Measurements from ENCODE around the gene DSCAML1.
"Not testable (repeated sequence)": the region's sequence is repeated elsewhere in the genome, so short reads cannot be mapped to it uniquely, and the experiment has no call there.

DSCAML1 gene

GRCh38 chr11:117458275-117459122 is 338.5 kb downstream of the DSCAML1 start:
- FAIRE-seq, result no peak

DNA sequence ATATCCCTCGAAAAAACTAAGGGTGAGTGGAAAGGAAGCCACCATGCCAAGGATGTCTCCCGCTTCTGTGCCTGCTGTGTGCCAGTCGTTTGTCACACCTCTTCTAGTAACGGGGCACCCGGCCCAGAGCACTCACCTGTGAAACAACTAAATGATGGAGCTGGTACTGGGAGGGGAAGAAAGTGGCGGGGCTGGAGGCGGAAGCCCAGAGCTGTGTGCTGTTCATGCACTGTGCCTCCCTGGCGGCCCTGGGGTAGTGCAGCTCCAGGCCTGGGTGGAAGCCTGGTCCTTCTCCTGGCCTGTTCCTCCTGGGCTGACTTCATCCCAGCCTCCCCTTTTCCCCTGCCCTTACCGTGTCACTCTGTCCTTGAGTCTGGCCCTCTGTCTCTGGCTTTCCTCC is 339.2 kb downstream of the DSCAML1 start:
- FAIRE-seq, result no peak

DNA sequence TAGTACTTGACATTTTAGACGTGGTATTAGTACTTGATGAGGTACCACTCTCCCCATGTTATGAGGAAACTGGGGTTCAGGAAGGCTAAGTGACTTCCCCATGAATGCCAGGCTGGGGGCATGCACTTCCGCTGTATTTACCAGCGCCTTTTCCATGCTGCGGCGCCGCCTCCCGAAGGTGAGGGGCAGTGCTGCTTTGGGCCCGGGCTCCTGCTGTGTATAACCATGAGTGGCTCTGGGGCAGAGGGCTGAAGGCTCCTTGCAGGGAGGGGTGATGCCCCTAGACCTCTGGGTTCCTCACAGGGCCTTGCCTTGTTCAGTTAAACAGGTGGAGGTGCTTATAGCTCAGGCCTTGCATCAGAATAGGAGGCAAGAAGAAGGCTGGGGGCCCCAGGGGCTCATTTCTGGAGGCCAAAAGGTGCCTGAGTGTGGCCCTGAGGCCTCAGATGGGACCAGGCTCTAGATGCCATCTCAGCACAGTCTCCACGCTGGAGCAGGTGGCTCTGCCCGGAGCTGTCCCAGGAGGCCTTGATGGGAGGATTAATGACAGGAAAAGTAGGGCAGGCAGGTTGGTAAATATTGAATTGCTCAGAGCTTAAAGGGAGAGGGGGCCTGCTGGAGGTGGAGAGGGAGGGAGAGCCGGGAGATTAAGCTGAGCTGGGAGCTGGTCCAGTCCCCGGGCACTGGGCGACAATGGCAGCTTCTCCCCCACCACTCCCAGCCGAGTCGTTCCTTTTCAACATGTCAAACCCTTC is 339.8 kb downstream of the DSCAML1 start:
- no peak for FAIRE-seq

DNA sequence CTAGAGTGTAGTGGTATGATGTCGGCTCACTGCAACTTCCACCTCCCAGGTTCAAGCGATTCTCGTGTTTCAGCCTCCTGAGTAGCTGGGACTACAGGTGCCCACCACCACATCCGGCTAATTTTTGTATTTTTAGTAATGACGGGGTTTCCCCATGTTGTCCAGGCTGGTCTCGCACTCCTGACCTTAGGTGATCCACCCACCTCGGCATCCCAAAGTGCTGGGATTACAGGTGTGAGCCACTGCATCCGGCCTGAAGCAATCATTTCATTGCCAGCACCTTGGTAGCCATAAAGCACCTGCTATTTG is 340.3 kb downstream of the DSCAML1 start:
- not testable (repeated sequence) for FAIRE-seq

DNA sequence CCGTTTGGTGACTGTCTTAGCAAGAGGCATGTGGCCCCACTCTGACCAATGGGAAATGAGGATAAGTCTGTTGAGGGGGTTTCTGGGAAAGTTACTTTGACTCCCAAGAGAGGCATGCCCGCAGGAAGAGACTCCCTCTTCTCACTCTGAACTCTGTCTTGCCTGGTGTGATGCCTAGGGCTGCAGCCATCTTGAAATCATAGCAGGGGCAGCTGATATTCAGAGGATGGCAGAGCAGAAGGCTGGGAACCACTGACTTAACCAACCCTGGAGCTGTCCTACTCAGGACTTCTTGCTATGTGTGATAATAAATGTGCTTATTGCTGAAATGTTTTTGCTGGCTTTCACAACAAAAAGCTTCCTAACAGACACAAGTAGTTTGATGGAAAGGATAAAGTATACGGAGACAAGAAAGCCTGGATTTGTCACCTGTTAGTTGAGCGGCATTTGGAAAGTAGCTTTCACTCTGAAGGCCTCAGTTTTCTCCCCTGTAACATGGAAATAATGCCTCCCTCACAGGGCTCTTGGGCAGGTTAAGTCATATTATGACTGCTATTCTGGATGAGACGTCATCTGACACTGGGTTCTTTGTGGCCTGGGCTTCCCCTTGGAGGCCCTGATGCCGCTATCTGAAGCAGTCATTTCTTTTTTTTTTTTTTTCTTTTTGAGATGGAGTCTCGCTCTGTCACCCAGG is 340.8 kb downstream of the DSCAML1 start:
- FAIRE-seq, result no peak

DNA sequence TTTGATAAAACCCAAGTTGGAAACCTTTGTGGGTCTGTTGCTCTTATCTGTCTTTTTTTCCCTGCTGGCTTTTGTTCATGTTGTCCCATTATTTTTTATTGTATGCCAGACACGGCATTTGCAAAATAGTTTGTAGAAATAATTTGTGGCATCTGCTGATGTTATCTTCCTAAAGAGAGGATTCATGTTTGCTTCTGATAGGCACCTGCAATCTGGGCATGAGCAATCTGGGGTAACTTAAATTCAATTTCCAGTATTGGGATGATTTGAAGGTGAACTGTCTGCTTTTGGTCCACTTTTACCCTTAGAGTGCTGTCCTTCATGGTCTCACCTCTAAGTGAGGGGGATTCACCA is 342.5 kb downstream of the DSCAML1 start:
- no peak for FAIRE-seq

- FAIRE-seq, result no peak
Measured at GRCh38 chr11:117453886-117454563, 343.0 kb downstream of the DSCAML1 start.

- no peak for FAIRE-seq
Measured at GRCh38 chr11:117449111-117449693, 347.8 kb downstream of the DSCAML1 start.

DNA sequence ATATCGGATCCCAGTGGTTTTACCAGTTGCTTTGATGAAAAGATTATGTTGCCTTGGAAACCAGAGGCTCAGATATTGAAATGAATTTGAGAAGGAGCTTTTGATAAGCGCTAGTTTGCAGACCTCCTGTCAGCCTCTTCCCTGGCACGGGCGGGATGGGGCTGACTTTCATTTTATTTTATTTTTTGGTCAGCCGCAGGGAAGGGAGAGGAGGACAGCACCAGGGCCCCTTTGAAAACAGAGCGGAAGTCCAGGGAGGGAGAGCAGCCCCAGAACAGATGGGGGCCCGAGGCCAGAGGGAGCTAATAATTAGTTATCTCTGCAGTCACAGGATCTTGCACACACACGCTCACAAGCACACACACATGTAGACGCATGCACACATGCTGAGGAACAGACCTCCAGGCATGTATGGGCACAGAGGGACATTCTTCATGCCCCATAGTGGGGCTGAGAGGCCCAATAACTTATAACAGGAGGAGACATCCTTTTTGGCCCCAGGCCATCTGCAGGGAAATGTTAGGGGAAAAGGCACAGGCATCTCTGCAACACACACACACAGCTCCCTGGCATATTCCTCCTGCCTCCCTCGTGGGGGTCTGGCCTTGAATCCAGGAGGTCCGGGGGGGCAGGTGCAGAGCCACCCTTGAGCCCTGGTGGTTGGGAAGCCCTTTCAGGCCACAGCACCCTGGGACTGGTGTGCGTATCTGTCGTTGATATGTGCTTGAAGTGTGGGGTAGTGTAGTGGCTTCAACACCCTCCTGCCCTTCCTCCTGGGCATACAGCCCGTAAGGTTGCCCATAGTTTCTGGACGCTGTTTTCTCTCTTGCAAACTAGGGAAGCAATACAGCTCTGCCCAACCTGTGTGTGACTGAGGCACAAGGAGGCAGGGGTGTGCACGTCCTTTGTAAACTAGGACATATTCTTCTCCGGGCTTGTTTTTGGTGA is 352.0 kb downstream of the DSCAML1 start:
- no peak for FAIRE-seq

DNA sequence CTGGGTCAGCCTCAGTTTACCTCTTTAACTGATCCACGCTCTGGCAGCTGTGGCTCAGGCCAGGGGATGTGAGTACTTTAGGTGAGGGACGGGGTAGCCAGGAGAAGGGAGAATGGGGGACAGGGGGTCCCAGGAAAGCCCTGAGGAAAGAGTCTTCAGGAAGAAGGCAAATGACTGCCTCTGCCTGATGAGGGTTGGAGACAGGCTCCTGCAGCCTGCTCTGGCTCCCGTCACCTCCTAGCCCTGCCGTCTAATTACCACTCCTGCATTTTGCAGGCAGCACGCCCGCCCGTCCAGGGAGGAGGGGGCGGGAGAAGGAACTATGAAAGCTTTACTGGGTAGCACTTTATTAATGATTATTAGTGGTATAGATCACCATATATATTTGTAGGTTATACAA is 352.8 kb downstream of the DSCAML1 start:
- no peak for FAIRE-seq

DNA sequence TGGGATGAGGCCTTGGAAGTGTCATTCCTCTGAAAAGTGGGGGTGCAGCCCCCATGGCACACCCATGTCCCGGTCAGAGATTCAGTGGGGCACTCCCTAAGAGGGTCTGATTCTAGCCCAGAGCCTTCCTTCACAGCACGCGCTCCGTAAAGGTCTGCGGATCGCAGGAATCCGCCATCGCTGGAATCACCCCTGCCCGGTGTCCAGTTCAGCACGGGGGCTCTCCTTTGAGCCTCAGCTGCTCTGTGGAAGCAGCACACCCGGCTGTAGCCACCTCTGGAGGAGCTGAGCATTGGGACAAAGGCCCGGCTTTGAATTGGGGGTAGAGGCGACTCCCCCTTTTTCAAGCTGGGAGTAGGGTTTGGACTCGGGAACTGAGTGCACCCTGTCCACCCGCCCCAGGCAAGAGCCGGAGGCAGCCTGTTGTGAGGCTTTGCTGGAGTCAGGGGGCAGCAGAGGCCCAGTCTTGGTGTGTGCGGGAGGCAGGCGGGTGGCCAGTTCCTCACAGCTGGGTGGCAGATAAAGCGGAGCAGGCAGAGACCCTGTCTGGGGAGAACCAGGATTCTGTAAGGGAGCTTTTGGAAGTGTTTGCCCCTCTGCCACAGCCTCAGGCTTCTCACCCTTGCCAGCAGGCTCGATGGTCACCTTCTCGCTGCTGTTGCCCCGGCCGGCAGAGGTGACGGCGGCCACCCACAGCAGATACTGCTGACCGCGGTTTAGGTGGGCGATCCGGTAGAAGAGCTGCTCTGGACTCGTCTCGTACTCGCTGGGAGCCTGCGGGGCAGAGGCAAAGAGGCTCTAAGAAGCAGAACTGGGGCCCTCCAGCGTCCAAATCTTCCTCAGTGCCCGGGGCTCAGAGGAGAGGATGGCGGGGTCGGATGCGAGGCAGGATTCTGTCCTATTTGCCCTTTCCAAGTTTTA is 353.5 kb downstream of the DSCAML1 start:
- FAIRE-seq, result no peak

DNA sequence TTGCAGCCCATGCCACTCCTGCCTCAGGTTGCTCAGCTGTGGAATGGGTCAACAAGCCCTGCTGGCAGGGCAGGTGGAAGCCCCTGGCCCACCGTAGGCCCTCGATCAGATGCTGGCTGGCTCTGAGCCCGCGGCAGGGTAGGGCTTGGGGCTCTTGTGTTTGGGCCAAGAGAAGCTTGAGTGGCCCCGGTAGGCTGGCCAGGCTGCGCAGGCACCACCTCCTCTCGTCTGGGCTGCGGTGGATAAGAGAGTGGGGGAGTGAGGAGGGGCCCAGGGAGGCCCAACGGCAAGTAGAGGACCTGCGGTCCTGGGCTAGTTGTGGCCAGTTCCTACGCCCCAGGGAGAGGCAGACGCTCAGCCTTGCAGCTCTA is 354.2 kb downstream of the DSCAML1 start:
- FAIRE-seq, result no peak

GRCh38 chr11:117442049-117442868 is 354.8 kb downstream of the DSCAML1 start:
- no peak for FAIRE-seq

DNA sequence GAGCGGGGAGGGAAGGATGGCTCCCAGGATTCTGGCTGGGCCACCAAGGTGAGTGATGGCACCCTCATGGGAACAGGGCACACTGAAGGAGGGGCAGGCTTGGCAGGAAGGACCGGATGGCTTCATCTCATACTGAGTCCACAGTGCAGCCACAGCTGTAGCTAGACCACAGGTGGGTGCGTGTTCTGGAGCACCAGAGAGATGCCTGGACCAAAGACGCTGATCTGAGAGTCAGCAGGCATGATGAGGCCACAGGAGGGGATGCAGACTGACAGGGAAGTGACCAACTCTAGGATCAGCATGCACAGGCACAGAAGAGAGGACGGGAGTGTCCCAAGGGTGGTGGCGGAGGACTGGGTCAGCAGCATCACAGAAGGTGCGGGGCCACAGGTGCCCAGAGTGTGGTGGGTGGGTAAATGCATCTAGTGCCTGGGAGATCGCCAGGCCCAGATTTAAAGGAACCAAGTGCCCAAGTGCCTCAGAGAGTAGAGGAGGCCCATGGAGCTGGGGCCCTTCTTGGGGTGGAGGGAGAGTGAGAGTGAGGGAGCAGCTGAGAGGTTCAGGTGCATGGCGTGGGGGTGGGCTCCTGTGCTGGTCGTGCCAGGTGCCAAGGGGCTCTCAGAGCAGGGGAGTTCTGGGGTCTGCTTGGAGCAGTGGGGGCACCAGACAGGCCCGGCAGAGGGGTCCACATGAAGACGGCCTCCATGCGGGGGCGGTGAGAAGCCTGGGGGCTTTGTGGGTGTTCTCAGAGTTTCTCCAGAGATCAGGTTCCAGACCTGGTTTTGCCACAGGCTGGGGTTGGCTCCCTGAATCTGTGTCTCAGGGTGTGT is 355.7 kb downstream of the DSCAML1 start:
- FAIRE-seq, result no peak

DNA sequence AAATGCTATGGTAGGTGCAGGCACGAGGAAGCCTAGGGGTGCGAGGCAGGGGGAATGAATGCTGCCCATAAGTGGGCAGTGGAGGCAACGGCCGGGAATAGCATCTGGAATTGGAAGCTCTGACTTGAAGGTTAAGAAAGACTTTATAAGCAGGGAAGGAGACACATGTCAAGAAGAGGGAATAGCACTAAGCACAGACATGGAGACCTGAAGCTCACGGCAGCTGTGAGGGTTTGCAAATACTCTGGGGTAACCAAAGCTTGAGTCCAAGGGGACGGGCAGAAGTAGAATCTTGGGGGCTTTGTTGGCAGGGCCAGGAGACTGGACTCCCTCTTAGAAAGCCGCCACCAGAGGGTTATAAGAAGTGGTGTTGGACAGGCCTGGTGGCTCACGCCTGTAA is 356.8 kb downstream of the DSCAML1 start:
- no peak for FAIRE-seq

- FAIRE-seq, result no peak
Measured at GRCh38 chr11:117439256-117439655, 357.8 kb downstream of the DSCAML1 start.

DNA sequence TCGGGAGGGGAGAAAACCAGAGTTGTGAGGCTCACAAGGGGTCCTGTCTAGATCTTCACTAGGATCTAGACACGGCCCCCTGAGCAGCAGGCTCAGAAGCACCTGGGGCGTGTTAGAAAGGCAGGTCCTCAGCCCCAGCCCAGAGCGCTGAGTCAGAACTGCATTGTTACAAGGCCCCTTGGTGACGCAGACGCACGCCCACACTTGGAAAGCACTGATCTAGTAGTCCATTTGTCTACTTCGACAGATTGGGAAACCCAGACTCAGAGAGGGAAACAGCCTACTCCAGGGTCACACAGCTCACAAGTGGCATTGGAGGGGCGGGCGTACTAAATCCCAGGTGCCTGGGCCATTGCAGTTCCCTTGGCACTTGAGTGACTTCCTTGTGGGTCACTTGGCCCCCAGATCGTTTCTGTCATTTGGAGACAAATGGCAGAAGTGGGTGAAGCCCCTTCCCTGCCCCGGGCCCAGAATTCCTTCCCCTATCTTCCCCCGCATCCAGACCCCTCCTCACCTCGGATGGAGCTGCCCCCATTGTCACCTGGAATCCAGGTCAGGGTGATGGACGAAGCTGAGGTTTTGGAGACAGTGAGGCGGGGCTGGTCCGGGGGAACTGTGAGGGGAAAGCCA is 358.5 kb downstream of the DSCAML1 start:
- no peak for FAIRE-seq

- FAIRE-seq, result no peak
Measured at GRCh38 chr11:117437791-117438130, 359.3 kb downstream of the DSCAML1 start.
